IPS-NIHi7 (cell line): ENCODE measurements around the gene VHLL.
A peak's percentile ranks its signal among the peaks of the same experiment; 100 is the strongest.
"Not testable (repeated sequence)": the region's sequence is repeated elsewhere in the genome, so short reads cannot be mapped to it uniquely, and the experiment has no call there.

Experiments
- DNase-seq: peaks from one replicate; pipeline ENCODE4 v3.0.0; 2012; ENCODE audit warnings: mixed read lengths; ENCODE audit errors: extremely low spot score

The VHLL gene

DNA sequence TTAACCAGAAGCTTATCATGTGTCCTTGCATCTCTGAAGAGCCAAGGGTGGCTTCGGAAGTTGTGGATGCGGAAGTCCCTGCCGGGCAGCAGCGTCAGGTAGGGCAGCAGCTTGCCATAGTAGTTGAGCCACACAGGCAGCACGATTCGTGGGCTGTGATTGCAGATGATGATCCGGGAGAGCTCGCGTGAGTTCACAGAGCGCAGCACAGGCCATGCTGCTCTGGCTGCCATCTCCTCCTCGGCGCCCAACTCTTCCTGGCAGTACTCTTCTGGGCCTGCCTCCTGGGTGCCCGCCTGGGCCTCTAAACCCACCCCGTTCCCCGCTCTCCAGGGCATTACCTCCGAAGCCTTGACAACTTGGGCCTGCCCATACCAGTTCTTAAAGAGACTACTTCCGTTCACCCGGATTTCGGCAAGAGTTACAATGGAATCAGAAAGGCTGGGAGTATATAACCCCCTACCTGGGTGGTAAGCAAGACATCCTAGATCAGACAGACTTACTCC is at the start of gene VHLL:
VHLL (minus strand) TSS at position 456 of the 506 bp plus-strand sequence; CDS start at position 338, 118 bp downstream.
- no peak for DNase-seq

- DNase-seq, result no peak
Measured at GRCh38 chr1:156347331-156347730, 48.2 kb upstream of the VHLL start.

- no peak for DNase-seq
Measured at GRCh38 chr1:156346636-156347035, 47.5 kb upstream of the VHLL start.

DNA sequence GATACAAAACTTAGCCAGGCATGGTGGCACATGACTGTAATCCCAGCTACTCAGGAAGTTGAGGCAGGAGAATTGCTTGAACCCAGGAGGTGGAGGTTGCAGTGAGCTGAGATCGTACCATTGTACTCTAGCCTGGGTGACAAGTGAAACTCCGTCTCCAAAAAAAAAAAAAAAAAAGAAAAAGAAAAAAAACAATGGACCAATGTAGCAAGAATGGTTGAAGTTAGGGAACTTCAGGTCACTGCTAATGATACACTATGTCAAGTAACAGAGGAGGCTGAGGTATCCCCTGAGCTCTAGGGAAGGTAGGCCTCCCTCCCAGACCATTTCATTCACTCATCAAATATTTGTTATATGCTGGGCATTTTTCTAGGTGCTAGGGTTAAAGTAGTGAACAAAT is 46.9 kb upstream of the VHLL start:
- DNase-seq, result not testable (repeated sequence)

DNA sequence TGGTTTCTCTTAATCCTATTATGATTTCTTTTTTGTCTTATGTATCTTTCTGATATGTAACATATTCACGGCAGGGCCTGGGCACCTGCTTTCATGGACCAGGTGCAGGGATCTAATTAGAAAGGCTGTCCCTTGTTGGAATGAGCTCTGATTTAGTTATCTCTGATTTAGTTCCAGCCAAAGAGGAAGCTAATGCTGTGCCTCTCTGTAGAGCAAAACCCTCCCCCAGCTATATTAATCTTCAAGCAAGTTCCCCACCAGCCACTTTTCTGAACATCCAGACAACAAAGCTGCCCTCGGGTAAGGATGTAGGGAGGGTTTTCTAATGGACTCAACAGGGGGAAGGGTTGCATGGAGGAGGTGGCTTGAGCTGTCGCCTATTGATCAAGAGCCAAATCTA is 45.3 kb upstream of the VHLL start:
- no peak for DNase-seq

- no peak for DNase-seq
Measured at GRCh38 chr1:156342166-156342955, 43.3 kb upstream of the VHLL start.

- peak; percentile 99 for DNase-seq
Measured at GRCh38 chr1:156338180-156338976, 39.3 kb upstream of the VHLL start, which contains the start of the genes CCT3 and TSACC. Gene CCT3, minus strand, starts transcription at chr1:156338292. Its CDS starts 108 bp downstream, at chr1:156338184. Gene TSACC, plus strand, starts transcription at chr1:156338526. Its CDS starts 1,232 bp downstream, at chr1:156339758.

DNA sequence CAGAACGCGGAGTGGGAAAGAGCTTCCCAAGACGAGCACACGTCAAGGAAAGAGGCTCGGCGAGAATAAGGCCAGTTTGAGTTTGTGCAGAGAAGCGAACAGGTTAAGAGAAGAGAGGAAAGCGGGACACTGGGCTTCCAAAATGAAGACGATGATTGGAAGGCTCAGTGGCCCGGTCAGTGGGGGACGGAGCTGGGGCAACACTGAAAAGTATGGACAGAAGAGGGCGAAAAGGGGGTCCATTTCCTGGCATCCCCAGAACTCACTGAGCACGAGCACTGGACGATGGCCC is 38.7 kb upstream of the VHLL start:
- no peak for DNase-seq

DNA sequence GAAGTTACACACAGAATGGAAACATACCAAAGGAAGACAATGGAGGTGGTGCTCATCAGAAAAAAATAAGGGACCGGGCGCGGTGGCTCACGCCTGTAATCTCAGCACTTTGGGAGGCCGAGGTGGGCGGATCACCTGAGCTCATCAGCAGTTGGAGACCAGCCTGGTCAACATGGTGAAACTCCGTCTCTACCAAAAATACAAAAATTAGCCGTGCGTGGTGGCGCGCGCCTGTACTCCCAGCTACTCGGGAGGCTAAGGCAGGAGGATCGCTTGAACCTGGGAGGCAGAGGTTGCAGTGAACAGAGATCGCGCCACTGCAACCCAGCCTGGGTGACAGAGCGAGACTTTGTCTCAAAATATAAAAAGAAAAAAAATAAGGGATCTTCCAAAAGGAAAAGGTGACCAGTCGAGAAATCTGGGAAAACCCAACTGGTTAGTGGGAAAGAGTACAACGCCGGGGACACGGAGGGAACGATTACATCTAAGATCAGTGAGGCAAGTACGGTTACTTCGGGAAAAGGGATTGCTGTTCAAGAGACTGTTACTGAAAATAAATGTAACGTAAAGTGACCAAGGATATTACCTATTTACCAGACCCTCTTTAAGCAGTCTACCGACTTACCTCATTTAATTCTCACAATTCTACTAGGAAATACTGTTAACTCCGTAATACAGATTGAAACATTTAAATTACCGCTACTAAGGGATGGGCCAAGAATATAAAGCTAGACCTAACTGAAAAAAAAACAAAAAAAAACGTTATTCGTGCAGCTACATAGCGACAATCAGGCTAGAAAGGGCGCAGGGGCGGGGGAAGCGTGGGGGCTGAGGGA is 38.2 kb upstream of the VHLL start:
- DNase-seq, result no peak

DNA sequence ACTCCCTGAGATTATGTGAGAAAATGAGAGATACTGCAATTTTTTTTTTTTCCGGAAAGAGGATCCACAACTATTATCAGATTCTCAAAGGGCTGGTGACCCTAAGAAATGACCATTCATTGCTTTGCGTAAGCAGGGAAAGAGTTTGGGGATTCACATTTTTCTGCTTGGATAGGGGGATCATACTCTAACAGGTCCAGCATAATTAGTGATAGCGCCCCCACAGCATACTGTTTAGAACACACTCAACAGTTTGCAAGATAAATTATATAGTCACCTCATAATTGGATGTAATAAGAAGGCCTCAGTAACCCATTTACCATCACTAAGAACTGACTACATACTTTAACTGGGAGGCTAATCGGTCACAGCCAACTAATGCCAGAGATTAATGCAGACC is 37.1 kb upstream of the VHLL start:
- DNase-seq, result no peak

DNA sequence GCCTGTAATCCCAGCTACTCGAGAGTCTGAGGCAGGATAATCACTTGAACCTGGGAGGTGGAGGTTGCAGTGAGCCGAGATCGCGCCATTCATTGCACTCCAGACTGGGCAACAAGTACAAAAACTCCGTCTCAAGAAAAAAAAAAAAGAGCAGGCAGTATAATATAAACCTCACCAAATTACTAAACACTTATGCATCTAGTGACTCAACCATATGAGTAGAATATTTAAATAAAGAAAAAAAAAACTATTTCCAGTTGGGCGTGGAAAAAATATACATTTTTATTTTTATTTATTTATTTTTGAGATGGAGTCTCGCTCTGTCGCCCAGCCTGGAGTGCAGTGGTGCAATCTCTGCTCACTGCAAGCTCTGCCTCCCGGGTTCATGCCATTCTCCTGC is 24.1 kb upstream of the VHLL start:
- DNase-seq, result not testable (repeated sequence)

DNA sequence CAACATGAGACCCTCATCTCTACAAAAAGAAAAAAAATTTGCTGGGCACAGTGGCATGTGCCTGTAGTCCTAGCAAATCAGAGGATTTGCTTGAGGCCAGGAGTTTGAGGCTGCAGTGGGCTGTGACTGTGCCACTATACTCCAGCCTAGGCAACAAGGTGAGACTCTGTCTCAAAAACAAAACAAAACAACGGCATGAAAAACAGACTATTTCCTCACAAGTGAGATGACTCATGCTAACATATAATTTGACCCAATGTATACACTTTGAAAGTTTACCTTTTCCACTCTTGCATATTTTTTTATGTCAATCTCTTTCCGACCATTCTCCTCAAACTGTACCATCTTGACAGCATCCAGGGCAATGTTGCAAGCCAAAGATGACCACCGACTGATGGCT is 21.5 kb upstream of the VHLL start:
- no peak for DNase-seq

DNA sequence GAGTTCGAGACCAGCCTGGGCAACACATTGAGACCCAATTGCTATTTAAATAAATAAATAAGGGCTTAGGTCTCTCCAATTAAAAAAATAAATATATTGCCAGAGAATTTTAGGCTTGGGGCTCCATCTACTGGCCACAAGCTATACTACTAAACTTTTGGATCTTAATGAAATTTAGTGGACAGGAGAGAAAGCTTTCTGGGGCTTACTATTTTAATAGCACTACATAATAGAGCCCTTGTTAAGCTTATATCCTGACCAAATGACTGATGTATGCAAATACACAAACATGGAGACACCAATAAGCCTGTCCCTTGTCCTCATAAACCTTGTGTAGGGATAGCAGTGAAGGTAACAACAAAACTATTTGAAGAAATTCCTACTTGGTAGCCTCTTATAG is 20.6 kb upstream of the VHLL start:
- no peak for DNase-seq

DNA sequence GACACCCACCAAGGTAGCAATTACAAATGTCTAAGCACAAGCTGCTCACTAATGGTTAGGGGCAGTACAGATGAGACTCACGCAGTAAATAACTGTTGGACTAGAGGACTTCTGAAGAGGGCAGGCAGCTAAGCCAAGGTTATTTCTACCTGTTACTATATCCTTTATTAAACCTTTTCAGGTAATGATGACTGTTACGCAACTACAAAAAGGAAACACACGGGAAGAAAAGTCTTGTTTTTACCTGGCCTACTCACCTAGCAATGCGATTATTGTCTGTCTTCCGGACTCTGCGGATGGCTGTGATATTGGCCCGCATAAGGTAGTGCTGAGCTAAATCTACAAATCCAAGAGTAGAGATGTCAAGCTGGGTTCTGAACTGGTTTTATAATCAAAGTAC is 17.8 kb upstream of the VHLL start:
- DNase-seq, result no peak

- no peak for DNase-seq
Measured at GRCh38 chr1:156310962-156311361, 11.9 kb upstream of the VHLL start.

DNA sequence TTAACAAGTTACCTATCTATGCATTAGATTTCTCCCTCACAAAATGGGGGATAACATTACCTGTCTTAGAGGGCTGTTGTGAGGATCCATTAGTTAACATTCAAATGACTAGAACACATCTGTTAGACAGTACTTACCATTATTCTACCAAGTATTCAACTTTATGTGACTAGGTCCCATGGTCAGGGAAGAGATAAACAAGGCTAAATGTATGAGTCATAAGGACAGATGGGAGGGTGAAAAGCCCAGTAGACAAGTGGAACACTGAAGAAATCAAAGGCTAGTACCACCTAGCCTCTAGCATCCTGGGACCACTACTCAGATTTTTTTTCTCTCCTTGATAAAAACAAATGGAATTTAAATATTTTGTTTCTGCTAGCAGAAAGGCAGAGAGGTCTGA is 9.0 kb upstream of the VHLL start:
- DNase-seq, result no peak

- DNase-seq, result no peak
Measured at GRCh38 chr1:156305215-156305614, 6.1 kb upstream of the VHLL start.

- no peak for DNase-seq
Measured at GRCh38 chr1:156303241-156303640, 4.1 kb upstream of the VHLL start.

GRCh38 chr1:156295391-156295947 is 3.6 kb downstream of the VHLL start, which contains the start of gene GLMP:
Gene GLMP, minus strand, starts transcription at chr1:156295679. Its CDS starts 34 bp downstream, at chr1:156295645.
- DNase-seq, result peak; percentile 63

GRCh38 chr1:156293895-156294294 is 5.2 kb downstream of the VHLL start:
- no peak for DNase-seq

GRCh38 chr1:156293098-156293434 is 6.0 kb downstream of the VHLL start:
- DNase-seq, result no peak
